Measurements from ENCODE around the gene SLC7A9.
"Not testable (repeated sequence)": the region's sequence is repeated elsewhere in the genome, so short reads cannot be mapped to it uniquely, and the experiment has no call there.

Gene SLC7A9

GRCh38 chr19:32824191-32824751 lies 45.3 kb downstream of the SLC7A9 start:
- no peak for DNase-seq

- DNase-seq: no peak
These were observed 45.8 kb downstream of the SLC7A9 start for GRCh38 chr19:32823747-32824102.

- no peak for DNase-seq
These were observed 46.4 kb downstream of the SLC7A9 start for GRCh38 chr19:32822916-32823746.

DNA sequence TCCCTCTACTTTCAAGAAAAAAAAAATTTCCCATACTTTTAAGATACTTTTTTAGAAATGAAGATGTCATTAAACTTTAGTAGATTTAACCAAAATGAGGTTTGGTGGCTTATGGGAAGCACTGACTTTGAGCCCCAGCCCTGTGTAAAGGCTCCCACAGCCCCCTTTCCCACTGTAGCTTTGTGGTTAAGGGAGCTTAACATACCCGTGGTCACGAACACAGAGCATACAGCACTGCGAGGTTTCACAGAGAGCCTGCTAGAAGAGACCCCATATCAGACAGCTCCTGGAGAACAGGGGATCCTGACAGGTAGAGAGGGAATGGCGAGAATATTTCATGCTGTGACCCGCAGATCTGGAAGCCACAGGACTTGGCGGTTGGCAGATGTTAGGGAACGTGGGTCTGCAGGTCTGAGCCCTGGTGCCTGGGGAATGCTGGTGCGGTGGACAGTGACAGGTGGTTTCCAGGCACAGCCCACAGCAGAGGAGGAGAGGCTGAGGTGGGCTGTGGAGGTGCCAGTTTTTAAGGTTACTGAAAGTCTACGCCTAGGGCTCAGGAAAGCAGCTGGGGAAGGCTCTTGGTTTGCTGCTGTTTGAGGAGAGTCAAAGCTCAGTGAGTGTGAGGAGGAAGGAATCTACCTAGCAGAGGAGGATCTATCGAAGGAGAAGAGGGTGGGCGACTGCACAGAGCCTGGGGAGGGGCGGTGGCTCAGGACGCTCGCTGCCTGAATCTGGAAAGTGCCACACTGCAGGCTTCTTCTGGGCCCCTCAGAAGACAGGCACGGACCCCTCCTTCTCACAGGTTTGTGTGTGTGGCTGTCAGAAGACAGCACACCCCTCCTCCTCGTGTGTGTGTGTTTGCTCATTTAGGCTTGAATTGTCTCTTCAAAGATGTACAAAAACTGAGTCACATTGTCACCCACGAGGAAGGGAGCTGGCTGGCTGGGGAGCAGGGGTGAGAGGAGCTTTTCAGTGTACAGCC lies 49.9 kb downstream of the SLC7A9 start:
- DNase-seq: no peak

DNA sequence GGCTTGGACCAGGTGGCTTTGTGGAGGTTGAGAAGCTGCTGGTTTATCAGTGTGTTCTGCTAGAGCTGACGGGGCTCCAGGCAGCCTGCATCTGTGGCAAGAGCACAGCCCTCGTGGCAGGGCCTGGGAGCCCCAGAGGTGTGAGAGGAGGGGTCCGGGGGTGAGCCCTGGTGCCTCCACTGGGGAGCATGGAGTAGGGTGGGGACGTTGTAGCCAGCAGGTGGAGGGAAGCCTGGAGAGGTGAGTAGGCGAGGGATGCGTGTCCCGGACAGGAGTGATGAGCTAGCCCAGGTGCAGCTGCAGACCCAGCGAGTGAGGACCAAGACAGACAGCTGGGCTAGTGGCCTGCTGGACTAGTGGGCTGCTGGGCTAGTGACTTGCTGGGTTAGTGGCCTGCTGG lies 51.0 kb downstream of the SLC7A9 start:
- no peak for DNase-seq

DNA sequence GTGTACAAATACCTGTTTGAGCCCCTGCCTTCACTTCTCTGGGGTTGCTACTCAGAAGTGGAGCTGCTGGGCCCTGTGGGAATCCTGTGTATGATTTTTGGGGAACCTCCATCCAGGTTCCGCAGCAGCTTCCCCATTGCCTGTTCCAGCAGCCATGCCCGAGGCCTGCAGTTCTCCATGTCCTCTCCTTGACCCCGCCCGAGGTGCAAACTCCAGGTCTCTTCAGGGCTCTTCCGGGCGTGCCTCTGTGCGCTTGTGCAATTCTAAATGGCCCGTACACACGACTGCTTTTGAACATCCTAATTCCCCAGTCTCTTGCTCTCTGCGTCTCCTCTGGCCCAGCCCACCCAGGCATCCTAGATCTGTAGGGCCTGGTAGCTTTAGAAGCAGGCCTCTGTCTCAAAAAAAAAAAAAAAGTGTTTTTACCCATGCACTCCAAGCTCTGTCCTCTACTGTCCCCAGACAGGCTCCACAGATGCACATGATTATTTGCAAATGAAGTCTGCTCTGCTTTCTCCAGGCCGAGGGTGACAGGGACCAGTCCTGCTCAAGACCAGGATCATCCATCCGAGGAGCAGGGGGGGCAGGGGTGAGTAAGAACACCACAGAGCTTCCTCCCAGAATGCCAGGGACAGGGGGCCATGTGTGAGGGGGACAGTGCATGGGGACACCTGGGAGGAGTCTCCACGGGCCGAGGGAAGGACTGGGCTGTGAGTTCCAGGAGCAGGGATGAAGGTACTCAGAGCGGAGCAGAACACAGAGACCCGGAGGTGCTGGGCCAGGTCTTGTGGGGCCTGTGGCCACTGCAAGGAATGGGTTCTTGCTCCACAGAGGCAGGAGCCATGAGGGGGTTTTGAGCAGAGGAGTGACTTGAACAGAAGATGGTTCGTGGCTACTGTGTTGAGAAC lies 51.7 kb downstream of the SLC7A9 start:
- DNase-seq: no peak

DNA sequence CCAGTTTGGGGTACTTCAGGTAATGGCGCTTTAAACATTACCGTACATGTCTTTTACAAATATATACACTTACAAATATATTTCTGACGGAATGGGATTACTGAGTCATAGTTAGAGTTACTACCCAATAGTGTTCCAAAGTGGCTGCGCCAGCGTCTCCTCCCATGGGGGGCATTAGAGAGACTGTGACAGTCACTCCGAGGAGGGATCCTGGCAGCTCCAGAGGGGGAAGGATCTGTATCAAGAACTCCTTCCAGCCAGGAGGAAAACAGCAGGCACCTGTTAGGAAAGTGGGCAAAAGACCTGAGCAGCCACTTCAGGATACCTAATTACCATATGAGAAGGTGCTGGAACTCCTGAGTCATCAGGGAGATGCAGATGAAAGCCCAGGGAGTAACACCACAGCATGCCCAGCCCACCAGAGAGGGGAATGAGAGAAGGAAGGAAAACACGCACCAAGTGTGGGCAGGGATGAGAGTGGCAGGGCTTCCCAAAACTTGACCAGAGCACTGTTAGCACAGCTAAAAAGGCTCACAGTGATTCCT lies 52.9 kb downstream of the SLC7A9 start:
- DNase-seq: no peak

DNA sequence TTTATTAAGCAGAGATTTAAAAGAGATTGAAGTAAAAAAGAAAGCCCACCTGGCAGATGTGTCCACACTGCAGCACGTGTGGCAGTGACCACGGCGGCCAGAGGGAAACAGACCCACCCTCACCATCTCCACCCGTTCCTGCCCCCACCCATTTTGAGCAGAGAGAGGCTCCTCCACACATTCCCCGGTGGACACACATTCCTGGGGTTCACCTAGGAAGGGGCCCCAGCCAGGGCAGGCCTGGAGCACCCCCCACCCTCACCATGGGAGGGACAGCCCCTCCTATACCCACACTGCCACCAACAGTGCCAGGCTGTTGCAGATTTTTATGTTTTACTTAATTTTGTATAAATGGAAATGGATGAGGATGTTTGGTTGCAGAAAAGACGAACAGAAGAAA lies 54.9 kb downstream of the SLC7A9 start:
- DNase-seq: no peak

GRCh38 chr19:32813862-32814425 lies 55.6 kb downstream of the SLC7A9 start:
- no peak for DNase-seq

GRCh38 chr19:32812571-32812970 lies 57.0 kb downstream of the SLC7A9 start:
- no peak for DNase-seq

- no peak for DNase-seq
These were observed 57.5 kb downstream of the SLC7A9 start for GRCh38 chr19:32812036-32812435.

GRCh38 chr19:32811151-32811550 lies 58.4 kb downstream of the SLC7A9 start:
- no peak for DNase-seq

DNA sequence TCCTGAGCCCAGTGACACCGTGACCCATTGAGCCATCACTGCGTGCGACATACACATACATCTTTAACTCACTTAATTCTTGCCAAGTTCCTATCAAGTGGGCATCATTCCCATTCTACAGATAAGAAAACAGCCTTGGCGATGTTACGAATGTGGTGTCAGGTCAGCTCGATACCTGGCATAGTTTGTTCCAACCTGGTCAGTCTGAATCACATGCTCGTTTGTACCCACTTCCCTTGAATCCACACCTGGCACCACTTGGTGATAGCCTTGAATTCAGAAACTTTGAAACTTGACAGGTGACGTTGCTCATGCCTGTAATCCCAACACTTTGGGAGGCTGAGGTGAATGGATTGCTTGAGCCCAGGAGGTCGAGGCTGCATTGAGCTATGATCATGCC lies 59.1 kb downstream of the SLC7A9 start:
- no peak for DNase-seq

GRCh38 chr19:32809754-32810153 lies 59.8 kb downstream of the SLC7A9 start:
- DNase-seq: no peak

GRCh38 chr19:32809254-32809653 lies 60.3 kb downstream of the SLC7A9 start:
- DNase-seq: no peak

DNA sequence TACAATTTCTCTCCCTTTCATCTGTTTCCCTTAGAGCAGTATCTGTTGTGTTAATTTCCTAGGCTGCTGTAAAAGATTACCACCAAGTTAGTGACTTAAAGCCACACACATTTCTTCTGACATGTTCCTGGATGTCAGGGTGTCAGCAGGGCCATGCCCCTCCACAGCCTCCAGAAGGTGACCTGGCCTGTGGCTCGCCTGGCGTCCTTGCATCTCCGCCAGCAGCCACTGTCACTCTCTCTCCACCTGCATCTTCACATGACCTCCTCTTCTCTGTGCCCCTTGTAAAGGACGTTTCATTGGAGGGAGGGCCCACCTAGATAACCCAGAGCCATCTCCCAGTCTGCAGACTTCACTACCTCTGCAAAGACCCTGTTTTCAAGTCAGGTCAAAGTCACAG lies 61.3 kb downstream of the SLC7A9 start:
- DNase-seq: no peak

- DNase-seq: no peak
These were observed 66.7 kb downstream of the SLC7A9 start for GRCh38 chr19:32802840-32803239.

DNA sequence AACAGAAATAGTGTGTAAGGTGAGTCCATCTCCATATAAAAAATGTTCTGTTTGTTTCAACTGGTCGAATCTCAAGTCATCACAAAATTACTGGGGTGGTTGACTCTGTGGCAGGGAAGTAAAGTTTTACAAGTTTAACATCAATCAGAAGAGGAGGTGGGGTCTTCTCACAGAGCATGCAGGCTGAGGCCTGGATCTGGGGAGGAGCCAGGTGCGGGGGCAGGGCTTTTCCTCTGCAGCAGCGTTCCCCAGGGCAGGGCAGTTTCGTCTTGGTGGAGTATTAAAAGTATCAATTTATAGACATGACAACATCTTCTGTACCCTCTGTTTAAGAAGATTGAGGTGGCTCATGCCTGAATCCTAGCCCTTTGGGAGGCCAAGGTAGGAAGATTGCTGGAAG lies 68.8 kb downstream of the SLC7A9 start:
- no peak for DNase-seq

GRCh38 chr19:32800191-32800590 lies 69.4 kb downstream of the SLC7A9 start:
- no peak for DNase-seq

DNA sequence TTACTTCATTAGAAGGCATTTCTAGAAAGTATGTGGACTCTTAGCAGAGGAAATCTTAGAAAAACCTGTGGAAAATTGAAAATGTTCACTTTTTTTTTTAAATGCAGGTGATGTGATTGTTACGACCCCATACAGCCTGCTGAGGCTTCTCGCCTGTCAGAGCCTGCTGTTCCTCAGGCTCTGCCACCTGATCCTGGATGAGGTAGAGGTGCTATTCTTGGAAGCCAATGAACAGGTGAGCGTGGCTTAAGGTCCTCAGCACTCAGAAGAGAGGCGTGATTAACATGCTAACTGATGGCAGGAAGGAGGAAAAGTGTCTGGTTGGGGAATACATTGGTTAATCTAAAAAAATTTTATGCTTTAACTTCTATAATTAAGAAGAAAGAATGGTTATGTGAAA lies 71.4 kb downstream of the SLC7A9 start:
- no peak for DNase-seq

- DNase-seq: no peak
These were observed 80.1 kb downstream of the SLC7A9 start for GRCh38 chr19:32789429-32789828.

GRCh38 chr19:32787895-32788294 lies 81.7 kb downstream of the SLC7A9 start:
- not testable (repeated sequence) for DNase-seq

All from femur (tissue), 1 donor.